Astrocyte of the hippocampus (primary cell): ENCODE results near the gene ZNF442.
"Not testable (repeated sequence)": the region's sequence is repeated elsewhere in the genome, so short reads cannot be mapped to it uniquely, and the experiment has no call there.

Source experiments
- DNase-seq: peaks from one replicate; pipeline ENCODE4 v3.0.0; 2011; ENCODE audit warnings: low read depth, low spot score

The ZNF442 gene

DNA sequence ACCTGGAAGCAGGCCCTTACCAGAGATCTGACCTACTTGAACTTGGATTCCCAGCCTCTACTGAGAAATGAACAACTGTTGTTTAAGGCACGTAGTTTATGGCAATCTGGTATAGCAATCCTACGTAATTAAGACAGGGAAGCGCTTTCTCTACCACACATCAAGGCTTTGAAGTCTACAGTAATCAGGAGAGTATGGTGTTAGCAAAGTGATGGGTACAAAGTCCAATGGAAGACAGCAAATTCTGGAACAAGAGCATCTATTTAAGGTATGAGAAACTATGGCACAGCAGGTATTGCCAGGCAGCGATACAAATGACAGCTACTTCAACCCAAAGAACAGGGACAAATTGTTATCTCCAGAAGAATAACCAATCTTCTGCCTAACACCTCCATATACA, 35.1 kb downstream of the ZNF442 start:
- no peak for DNase-seq

- DNase-seq, result no peak
Observed at GRCh38 chr19:12325690-12326089, 39.8 kb downstream of the ZNF442 start.

GRCh38 chr19:12318782-12319413, 46.6 kb downstream of the ZNF442 start:
- no peak for DNase-seq

DNA sequence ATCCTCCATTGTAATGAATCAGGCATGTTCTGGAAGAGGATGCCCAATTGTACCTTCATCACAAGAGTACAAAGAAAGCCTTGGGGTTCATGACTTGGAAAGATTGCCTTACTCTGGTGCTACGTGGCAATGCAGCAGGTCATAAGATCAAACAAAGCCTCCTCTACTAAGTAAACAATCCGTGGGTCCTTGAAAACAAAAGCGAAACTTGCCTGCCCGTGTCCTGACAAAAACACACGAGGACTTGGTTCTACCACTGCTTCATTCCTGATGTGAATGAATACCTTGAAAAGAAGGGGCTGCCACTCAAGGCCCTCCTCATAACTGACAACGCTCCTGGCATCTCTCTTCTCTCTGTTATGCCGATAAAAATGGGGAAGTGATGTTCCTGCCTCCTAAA, 50.9 kb downstream of the ZNF442 start:
- no peak for DNase-seq

GRCh38 chr19:12308891-12309290, 56.6 kb downstream of the ZNF442 start:
- not testable (repeated sequence) for DNase-seq
